Cardiac fibroblast (primary cell): ENCODE measurements around the gene SCMH1.
A peak's percentile ranks its signal among the peaks of the same experiment; 100 is the strongest.
"Not testable (repeated sequence)": the region's sequence is repeated elsewhere in the genome, so short reads cannot be mapped to it uniquely, and the experiment has no call there.

Experiments used
- DNase-seq, 2 donors: peaks; one replicate each; pipeline versions ENCODE4 v3.0.0 to v3.0.0-alpha.2; 2010; ENCODE audit warnings: low read depth in 2 of 2
- H3K4me3 ChIP-seq, 2 donors: replicated peaks in 1 of 2; 1 replicate in 1 of 2; 2 replicates in 1 of 2; pipeline ENCODE4 v1.5.1; 2011; ENCODE audit warnings: low read depth in 2 of 2, low read length in 2 of 2, mild to moderate bottlenecking in 2 of 2, moderate library complexity in 1 of 2
- TF ChIP-seq, protein P1 (sequence below): IDR thresholded peaks from one replicate; pipeline ENCODE4 v1.5.1; 2011; ENCODE audit warnings: low read depth, mild to moderate bottlenecking, low read length, inconsistent platforms

SCMH1 gene

DNA sequence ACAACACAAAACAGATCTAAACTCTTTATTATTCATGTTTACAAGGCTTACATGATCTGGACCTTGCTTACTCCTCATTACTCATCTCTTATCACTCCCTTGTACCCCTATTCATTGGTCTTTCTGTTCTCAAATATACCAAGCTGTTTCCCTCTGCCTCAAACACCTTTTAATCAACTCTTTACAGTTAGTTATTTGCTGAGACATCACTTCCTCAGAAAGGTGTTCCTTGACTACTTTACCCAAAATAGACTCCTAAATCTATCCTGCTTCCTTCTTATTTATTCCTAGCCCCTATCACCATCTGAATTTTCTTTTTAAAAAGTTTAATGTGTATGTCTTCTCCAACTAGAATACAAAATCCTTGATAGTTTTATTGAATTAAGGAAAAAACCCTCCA lies 120.0 kb downstream of the SCMH1 start:
- DNase-seq: no peak
- no peak overlapping the region for H3K4me3 ChIP-seq
- TF ChIP-seq, protein P1, sequence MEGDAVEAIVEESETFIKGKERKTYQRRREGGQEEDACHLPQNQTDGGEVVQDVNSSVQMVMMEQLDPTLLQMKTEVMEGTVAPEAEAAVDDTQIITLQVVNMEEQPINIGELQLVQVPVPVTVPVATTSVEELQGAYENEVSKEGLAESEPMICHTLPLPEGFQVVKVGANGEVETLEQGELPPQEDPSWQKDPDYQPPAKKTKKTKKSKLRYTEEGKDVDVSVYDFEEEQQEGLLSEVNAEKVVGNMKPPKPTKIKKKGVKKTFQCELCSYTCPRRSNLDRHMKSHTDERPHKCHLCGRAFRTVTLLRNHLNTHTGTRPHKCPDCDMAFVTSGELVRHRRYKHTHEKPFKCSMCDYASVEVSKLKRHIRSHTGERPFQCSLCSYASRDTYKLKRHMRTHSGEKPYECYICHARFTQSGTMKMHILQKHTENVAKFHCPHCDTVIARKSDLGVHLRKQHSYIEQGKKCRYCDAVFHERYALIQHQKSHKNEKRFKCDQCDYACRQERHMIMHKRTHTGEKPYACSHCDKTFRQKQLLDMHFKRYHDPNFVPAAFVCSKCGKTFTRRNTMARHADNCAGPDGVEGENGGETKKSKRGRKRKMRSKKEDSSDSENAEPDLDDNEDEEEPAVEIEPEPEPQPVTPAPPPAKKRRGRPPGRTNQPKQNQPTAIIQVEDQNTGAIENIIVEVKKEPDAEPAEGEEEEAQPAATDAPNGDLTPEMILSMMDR: no peak

- no peak for DNase-seq
- TF ChIP-seq, protein P1: no peak
These were observed 123.5 kb downstream of the SCMH1 start for GRCh38 chr1:41118645-41119044.

GRCh38 chr1:41117241-41117640 lies 124.9 kb downstream of the SCMH1 start:
- H3K4me3 ChIP-seq, DNase-seq: not testable (repeated sequence)

More at GRCh38 chr1:41118645-41119044, 123.5 kb downstream of the SCMH1 start:
- no peak overlapping the region for H3K4me3 ChIP-seq

DNA sequence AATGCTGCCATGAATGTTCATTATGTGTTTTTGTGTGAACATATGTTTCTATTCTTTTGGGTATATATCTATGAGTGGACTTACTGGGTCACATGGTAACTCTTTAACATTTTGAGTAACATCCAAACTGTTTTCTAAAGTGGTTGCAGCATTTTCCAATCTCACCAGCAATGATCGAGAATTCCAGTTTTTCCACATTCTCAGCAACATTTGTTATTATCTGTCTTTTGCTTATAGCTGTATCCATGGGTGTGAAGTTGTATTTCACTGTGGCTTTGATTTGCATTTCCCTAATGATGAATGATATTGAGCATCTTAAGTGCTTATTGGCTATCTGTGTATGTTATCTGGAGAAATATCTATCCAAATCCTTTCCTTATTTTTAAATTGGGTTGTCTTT lies 131.4 kb downstream of the SCMH1 start:
- no peak overlapping the region for H3K4me3 ChIP-seq
- no peak for DNase-seq
- TF ChIP-seq, protein P1: no peak

GRCh38 chr1:41110286-41110685 lies 131.8 kb downstream of the SCMH1 start:
- no peak for DNase-seq
- H3K4me3 ChIP-seq: no peak overlapping the region
- TF ChIP-seq, protein P1: no peak

DNA sequence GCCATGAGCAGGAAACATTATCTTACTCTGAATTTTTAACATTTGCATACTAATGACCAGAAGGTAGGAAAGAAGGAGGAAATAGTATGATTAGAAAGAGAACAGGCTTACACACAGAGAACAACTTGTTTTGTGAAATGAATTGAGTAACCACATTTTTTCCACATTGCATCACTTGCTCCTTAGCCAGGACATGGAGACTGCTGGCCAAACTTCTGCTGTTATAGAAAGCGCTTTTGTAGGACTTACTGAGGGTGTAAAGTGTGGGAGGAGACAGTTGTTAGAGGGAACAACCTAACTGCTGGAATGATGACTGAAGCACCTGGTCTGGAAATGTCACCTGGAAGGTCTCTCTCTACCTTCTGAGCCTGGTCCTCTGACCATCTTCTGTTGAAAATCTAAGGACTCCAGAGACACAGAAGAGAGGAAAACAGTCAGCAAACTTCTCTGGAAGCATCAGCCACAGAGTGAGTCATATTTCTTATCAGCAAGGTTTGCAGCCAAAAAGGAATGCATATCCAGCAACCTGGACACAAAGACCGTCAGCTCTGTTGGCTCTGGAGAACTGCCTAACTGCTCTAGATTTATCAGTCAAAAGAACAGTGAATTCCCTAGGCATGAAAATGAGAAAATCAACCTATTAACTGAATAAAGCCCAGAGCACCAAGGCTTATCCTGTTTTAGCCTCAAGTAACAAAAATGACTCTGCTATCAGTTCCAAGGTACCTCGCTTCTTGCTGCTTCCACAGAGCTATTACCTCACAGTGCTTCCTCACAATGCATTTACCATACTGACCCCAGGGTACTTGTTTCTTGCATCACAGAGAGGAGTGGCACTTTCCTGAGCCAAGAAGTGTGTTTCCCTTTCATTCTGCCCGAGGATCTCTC lies 132.6 kb downstream of the SCMH1 start:
- TF ChIP-seq, protein P1: no peak
- peak; percentile 96 to 97 for DNase-seq
- peak overlapping the region in 1 of 2 donors; percentile 9 for H3K4me3 ChIP-seq

GRCh38 chr1:41108696-41109275 lies 133.3 kb downstream of the SCMH1 start:
- DNase-seq: peak; percentile 69 to 73
- TF ChIP-seq, protein P1: no peak
- no peak overlapping the region for H3K4me3 ChIP-seq
